ENCODE data around the gene RFPL1. TPM values are rescaled to one million over a fixed set of nuclear protein-coding genes. Genes with fewer than 3 reads are reported as not detected.

Gene RFPL1
- total and polyA plus RNA-seq, 11 donors = not detected

DNA sequence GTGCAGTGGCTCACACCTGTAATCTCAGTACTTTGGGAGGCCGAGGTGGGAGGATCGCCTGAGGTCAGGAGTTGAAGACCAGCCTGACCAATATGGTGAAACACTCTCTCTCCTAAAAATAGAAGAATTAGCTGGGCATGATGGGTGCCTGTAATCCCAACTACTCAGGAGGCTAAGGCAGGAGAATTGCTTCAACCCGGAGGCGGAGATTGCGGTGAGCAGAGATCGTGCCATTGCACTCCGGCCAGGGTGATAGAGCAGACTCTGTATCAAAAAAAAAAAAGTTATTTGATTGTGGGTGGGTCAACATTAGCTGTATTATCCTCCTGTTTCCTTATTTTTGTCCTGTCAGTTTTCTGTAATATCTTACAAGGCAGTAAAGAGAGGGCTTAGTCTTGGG lies 11.9 kb upstream of the RFPL1 start:
- peaks cover 0 to 13% (median 0%) of the 10 kb centered on the region in 9 donors for H3K27me3 ChIP-seq
- TF ChIP-seq, protein P1, sequence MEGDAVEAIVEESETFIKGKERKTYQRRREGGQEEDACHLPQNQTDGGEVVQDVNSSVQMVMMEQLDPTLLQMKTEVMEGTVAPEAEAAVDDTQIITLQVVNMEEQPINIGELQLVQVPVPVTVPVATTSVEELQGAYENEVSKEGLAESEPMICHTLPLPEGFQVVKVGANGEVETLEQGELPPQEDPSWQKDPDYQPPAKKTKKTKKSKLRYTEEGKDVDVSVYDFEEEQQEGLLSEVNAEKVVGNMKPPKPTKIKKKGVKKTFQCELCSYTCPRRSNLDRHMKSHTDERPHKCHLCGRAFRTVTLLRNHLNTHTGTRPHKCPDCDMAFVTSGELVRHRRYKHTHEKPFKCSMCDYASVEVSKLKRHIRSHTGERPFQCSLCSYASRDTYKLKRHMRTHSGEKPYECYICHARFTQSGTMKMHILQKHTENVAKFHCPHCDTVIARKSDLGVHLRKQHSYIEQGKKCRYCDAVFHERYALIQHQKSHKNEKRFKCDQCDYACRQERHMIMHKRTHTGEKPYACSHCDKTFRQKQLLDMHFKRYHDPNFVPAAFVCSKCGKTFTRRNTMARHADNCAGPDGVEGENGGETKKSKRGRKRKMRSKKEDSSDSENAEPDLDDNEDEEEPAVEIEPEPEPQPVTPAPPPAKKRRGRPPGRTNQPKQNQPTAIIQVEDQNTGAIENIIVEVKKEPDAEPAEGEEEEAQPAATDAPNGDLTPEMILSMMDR (IDR thresholded peaks at IDR 0.05) = no peak
- no peak for TF ChIP-seq POLR2A (IDR thresholded peaks at IDR 0.05)
- no peak overlapping the region for H3K4me3 ChIP-seq
- H3K27ac ChIP-seq = no peak overlapping the region
- ATAC-seq = no peak
- no peaks in the 10 kb centered on the region for H3K4me1 ChIP-seq
- intact Hi-C loops (cut with DNase I) = no loop called here
- no peak for DNase-seq
- WGBS, 4 donors = 86 to 92% (median 89%) methylated on average over 7 of the region's 7 CpGs
- no peaks in the 10 kb centered on the region for H3K9me3 ChIP-seq
- H3K36me3 ChIP-seq = no peaks in the 10 kb centered on the region

DNA sequence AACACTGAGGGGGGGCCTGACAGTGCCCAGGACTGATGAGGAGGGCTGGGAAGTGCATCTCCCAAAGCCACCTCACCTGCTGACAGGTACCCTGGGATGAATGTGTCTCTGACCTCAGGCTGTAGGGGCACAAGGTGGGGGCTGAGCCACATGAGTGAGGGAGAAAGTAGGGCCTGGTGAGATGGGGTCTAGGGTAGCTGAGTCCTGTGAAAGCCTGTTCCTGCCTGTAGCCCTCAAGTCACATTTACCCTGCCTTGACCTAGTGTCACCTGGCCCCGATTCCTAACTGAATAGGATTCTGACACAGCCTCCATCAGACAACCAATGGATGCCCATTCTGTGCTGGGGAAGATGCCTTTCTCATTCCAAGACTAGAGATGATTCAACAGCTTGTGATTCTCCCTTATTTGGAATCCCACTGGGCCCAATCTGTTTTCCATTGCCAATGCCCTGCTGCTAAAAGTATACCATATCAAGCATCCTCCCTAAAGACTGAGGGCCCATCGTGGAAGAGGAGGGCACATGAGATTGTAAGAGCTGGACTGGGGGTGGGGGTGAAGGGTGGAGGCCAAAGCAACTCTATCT lies 11.1 kb upstream of the RFPL1 start:
- H3K27me3 ChIP-seq = peaks cover 0 to 20% (median 0%) of the 10 kb centered on the region in 9 donors
- TF ChIP-seq POLR2A (IDR thresholded peaks at IDR 0.05) = no peak
- TF ChIP-seq, protein P1 (IDR thresholded peaks at IDR 0.05) = no peak
- no peaks in the 10 kb centered on the region for H3K4me1 ChIP-seq
- H3K4me3 ChIP-seq = no peak overlapping the region
- intact Hi-C loops (cut with DNase I) = no loop called here
- DNase-seq = no peak
- H3K9me3 ChIP-seq = no peaks in the 10 kb centered on the region
- peak in 1 of 4 donors; percentile 15 for ATAC-seq
- no peaks in the 10 kb centered on the region for H3K36me3 ChIP-seq
- 78 to 90% (median 87%) methylated on average over 2 of the region's 2 CpGs for WGBS, 4 donors
- H3K27ac ChIP-seq = no peak overlapping the region

DNA sequence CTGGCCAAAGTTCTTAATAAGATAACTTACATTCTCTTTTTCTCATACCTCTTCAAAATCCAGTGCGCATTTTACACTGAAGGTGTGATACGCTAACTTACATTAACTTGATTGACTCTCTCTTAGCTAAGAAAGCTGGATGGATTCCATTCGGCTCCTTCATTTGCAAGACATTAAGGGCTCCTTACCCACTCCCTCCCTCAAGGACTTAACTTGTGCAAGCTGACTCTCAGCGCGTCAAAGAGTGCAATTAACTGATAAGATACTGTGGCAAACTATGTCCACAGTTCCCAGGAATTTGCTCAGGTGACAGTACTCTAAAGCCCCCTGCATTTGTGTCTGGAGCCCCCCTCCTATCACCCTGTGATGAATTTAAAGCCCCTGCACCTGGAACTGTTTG lies 6.4 kb upstream of the RFPL1 start:
- TF ChIP-seq POLR2A (IDR thresholded peaks at IDR 0.05) = no peak
- TF ChIP-seq, protein P1 (IDR thresholded peaks at IDR 0.05) = no peak
- 42 to 54% (median 45%) methylated on average over 5 of the region's 5 CpGs for WGBS, 4 donors

DNA sequence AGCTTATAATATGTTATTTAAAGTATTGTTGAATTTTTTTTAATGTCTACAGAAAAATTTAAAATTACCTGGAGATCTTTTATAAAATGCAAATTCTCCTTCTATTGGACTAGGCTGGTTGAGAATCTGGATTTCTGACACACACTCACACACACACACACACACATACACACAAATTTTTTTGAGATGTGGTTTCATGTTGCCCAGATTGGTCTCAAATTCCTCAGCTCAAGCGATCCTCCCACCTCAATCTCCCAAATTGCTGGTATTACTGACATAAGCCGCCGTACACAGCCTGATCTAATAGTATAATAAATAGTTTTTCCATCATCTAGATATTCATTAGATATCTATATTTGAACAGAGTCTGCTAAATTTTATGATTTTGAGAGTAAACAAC lies 4.5 kb upstream of the RFPL1 start:
- ATAC-seq (no peak), DNase-seq (no peak)
- no peaks in the 10 kb centered on the region for H3K36me3 ChIP-seq
- H3K27me3 ChIP-seq = peaks cover 0 to 37% (median 0%) of the 10 kb centered on the region in 9 donors
- intact Hi-C loops (cut with DNase I) = no loop called here
- H3K4me1 ChIP-seq = no peaks in the 10 kb centered on the region
- no peaks in the 10 kb centered on the region for H3K9me3 ChIP-seq
- TF ChIP-seq, protein P1 (IDR thresholded peaks at IDR 0.05) = no peak
- no peak for TF ChIP-seq POLR2A (IDR thresholded peaks at IDR 0.05)
- H3K27ac ChIP-seq = no peak overlapping the region
- 89 to 94% (median 92%) methylated on average over 3 of the region's 3 CpGs for WGBS, 4 donors
- no peak overlapping the region for H3K4me3 ChIP-seq

More for the DNA sequence above, 6.4 kb upstream of the RFPL1 start:
- no peak overlapping the region for H3K27ac ChIP-seq
- no peaks in the 10 kb centered on the region for H3K4me1 ChIP-seq
- intact Hi-C loops (cut with DNase I) = no loop called here
- H3K27me3 ChIP-seq = peaks cover 0 to 40% (median 0%) of the 10 kb centered on the region in 9 donors
- no peak overlapping the region for H3K4me3 ChIP-seq
- no peaks in the 10 kb centered on the region for H3K36me3 ChIP-seq
- ATAC-seq (no peak), DNase-seq (no peak)
- no peaks in the 10 kb centered on the region for H3K9me3 ChIP-seq
